CD14-positive monocyte (primary cell): Measurements from ENCODE around the gene TAF11L6. TPM values are rescaled to one million over a fixed set of nuclear protein-coding genes. Genes with fewer than 3 reads are reported as not detected.
"Not testable (repeated sequence)": the region's sequence is repeated elsewhere in the genome, so short reads cannot be mapped to it uniquely, and the experiment has no call there.

ENCODE experiments used
- DNase-seq, 3 donors: peaks; one replicate each; pipeline ENCODE4 v3.0.0-alpha.2; 2011 to 2022
- H2AFZ ChIP-seq: 2 replicates; pipeline ENCODE4 v1.6.0; 2012; ENCODE audit warnings: mild to moderate bottlenecking, low read depth, low read length, inconsistent platforms; ENCODE audit not compliant: insufficient read depth, poor library complexity, severe bottlenecking
- H3K27ac ChIP-seq, 2 donors: 1 replicate in 1 of 2; 2 replicates in 1 of 2; pipeline ENCODE4 v1.5.1; 2012 to 2013; ENCODE audit warnings: low read length in 2 of 2, control low read depth in 1 of 2, inconsistent platforms in 1 of 2, low read depth in 1 of 2, mild to moderate bottlenecking in 1 of 2
- H3K27me3 ChIP-seq, 2 donors: one replicate each; pipeline versions ENCODE4 v1.6.0 to v1.6.1; 2011 to 2013; ENCODE audit warnings: low read length in 2 of 2; ENCODE audit not compliant: control insufficient read depth in 2 of 2, insufficient read depth in 2 of 2
- H3K36me3 ChIP-seq, 2 donors: replicated peaks in 1 of 2; 1 replicate in 1 of 2; 2 replicates in 1 of 2; pipeline versions ENCODE4 v1.5.1 to v1.6.1; 2012 to 2013; ENCODE audit warnings: low read length in 2 of 2, control low read depth in 1 of 2, inconsistent platforms in 1 of 2, mild to moderate bottlenecking in 1 of 2; ENCODE audit not compliant: insufficient read depth in 2 of 2, control insufficient read depth in 1 of 2
- H3K4me1 ChIP-seq, 2 donors: 1 replicate in 1 of 2; 2 replicates in 1 of 2; pipeline versions ENCODE4 v1.5.1 to v1.6.1; 2012 to 2013; ENCODE audit warnings: low read length in 2 of 2, control low read depth in 1 of 2, inconsistent platforms in 1 of 2, mild to moderate bottlenecking in 1 of 2, moderate library complexity in 1 of 2; ENCODE audit not compliant: insufficient read depth in 2 of 2, control insufficient read depth in 1 of 2
- H3K4me2 ChIP-seq: replicated peaks from 2 replicates; pipeline ENCODE3; 2012; ENCODE audit warnings: low read length, moderate library complexity, mild to moderate bottlenecking; ENCODE audit not compliant: poor library complexity, severe bottlenecking; ENCODE audit errors: extremely low read depth
- H3K4me3 ChIP-seq, 3 experiments: fragments of 200-600 bp in 1 of 3; sonication (generic) in 1 of 3; replicated peaks in 1 of 3; 1 replicate in 2 of 3; 2 replicates in 1 of 3; pipeline ENCODE4 v1.5.1; 2011 to 2013; ENCODE audit warnings: low read length in 3 of 3, mild to moderate bottlenecking in 3 of 3, control low read depth in 2 of 3, low read depth in 2 of 3, inconsistent platforms in 1 of 3, moderate library complexity in 1 of 3
- H3K79me2 ChIP-seq: 2 replicates; pipeline ENCODE4 v1.6.0; 2012; ENCODE audit warnings: mild to moderate bottlenecking, control low read depth, inconsistent platforms, low read length, moderate library complexity; ENCODE audit not compliant: insufficient read depth
- H3K9ac ChIP-seq: 2 replicates; pipeline ENCODE4 v1.6.0; 2017; ENCODE audit warnings: low read length, mild to moderate bottlenecking; ENCODE audit not compliant: insufficient read depth, poor library complexity, severe bottlenecking
- H3K9me3 ChIP-seq, 2 donors: replicated peaks in 1 of 2; 1 replicate in 1 of 2; 2 replicates in 1 of 2; pipeline versions ENCODE4 v1.5.1 to v1.6.1; 2012 to 2013; ENCODE audit warnings: low read length in 2 of 2, control low read depth in 1 of 2; ENCODE audit not compliant: control insufficient read depth in 1 of 2, insufficient read depth in 1 of 2
- H4K20me1 ChIP-seq: 2 replicates; pipeline ENCODE4 v1.6.0; 2012; ENCODE audit warnings: mild to moderate bottlenecking, low read length, control low read depth, moderate library complexity; ENCODE audit not compliant: insufficient read depth
- H3K27ac Mint-ChIP-seq, 7 donors: one replicate each; pipeline ENCODE4 v1.8.0; 2020; ENCODE audit warnings: mild to moderate bottlenecking in 7 of 7, mixed read lengths in 7 of 7, moderate library complexity in 6 of 7, inconsistent platforms in 2 of 7
- H3K27me3 Mint-ChIP-seq, 3 donors: one replicate each; pipeline ENCODE4 v1.8.0; 2021 to 2022; ENCODE audit warnings: low read depth in 3 of 3, mild to moderate bottlenecking in 3 of 3, mixed read lengths in 3 of 3, moderate library complexity in 3 of 3, inconsistent platforms in 1 of 3
- H3K36me3 Mint-ChIP-seq, 2 donors: one replicate each; pipeline ENCODE4 v1.8.0; 2020; ENCODE audit warnings: mixed read lengths in 2 of 2, inconsistent platforms in 1 of 2, mild to moderate bottlenecking in 1 of 2
- H3K4me1 Mint-ChIP-seq: one replicate; pipeline ENCODE4 v1.8.0; 2020; ENCODE audit warnings: mild to moderate bottlenecking, mixed read lengths
- H3K4me3 Mint-ChIP-seq, 2 donors: one replicate each; pipeline ENCODE4 v1.8.0; 2020; ENCODE audit warnings: mild to moderate bottlenecking in 2 of 2, mixed read lengths in 2 of 2, moderate library complexity in 1 of 2
- H3K9me3 Mint-ChIP-seq, 7 donors: one replicate each; pipeline ENCODE4 v1.8.0; 2020 to 2022; ENCODE audit warnings: mixed read lengths in 7 of 7, mild to moderate bottlenecking in 6 of 7, moderate library complexity in 6 of 7, inconsistent platforms in 2 of 7
- WGBS: methylation state at CpG from one replicate; pipeline ENCODE4 v1.1.5; 2013; ENCODE audit warnings: missing lambda C conversion rate; ENCODE audit not compliant: insufficient coverage; 5-methylcytosine and 5-hydroxymethylcytosine counted together
- intact Hi-C, 2 donors: fragments of 100-400 bp; cut with micrococcal nuclease; formaldehyde crosslinking; loops; one replicate each; pipeline versions ENCODE4 v1.15.0 to v1.15.1; 2023
- polyA plus RNA-seq, 3 donors: library from polyadenylated mRNA; depleted of rRNA in 1 of 3; unstranded in 2 of 3; stranded (reverse) in 1 of 3; fragments of 300-500 nt in 2 of 3; fragments of >200 nt in 1 of 3; fragmentation: Illumina TruSeq in 2 of 3; gene quantifications; 1 replicate in 2 of 3; 2 replicates in 1 of 3; pipeline ENCODE4 v1.2.3, GENCODE V29; 2012 to 2021
- TF ChIP-seq, protein P1 (sequence below): fragments of 200-600 bp; IDR thresholded peaks from one replicate; pipeline ENCODE4 v1.8.0; 2022; ENCODE audit warnings: antibody characterized with exemption, mild to moderate bottlenecking

The TAF11L6 gene
- polyA plus RNA-seq, 3 donors: not detected

GRCh38 chr5:17487174-17487512 lies 41.3 kb upstream of the TAF11L6 start:
- no peaks in the 10 kb centered on the region for H3K36me3 Mint-ChIP-seq
- peaks cover 4 to 13% (median 6%) of the 10 kb centered on the region in 7 donors for H3K9me3 Mint-ChIP-seq
- H3K4me3 ChIP-seq: no peak overlapping the region
- H3K27me3 ChIP-seq: no peaks in the 10 kb centered on the region
- H3K9me3 ChIP-seq: peaks cover 0 to 12% of the 10 kb centered on the region in 2 donors
- TF ChIP-seq, protein P1, sequence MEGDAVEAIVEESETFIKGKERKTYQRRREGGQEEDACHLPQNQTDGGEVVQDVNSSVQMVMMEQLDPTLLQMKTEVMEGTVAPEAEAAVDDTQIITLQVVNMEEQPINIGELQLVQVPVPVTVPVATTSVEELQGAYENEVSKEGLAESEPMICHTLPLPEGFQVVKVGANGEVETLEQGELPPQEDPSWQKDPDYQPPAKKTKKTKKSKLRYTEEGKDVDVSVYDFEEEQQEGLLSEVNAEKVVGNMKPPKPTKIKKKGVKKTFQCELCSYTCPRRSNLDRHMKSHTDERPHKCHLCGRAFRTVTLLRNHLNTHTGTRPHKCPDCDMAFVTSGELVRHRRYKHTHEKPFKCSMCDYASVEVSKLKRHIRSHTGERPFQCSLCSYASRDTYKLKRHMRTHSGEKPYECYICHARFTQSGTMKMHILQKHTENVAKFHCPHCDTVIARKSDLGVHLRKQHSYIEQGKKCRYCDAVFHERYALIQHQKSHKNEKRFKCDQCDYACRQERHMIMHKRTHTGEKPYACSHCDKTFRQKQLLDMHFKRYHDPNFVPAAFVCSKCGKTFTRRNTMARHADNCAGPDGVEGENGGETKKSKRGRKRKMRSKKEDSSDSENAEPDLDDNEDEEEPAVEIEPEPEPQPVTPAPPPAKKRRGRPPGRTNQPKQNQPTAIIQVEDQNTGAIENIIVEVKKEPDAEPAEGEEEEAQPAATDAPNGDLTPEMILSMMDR: no peak
- DNase-seq: no peak
- H3K9ac ChIP-seq: no peak overlapping the region
- H3K4me1 Mint-ChIP-seq: peaks cover 12% of the 10 kb centered on the region
- H3K79me2 ChIP-seq: no peaks in the 10 kb centered on the region
- peaks cover 1 to 3% (median 2%) of the 10 kb centered on the region in 3 donors for H3K27me3 Mint-ChIP-seq
- intact Hi-C loops: no loop called here
- H4K20me1 ChIP-seq: no peaks in the 10 kb centered on the region
- H3K4me1 ChIP-seq: peaks cover 0 to 3% of the 10 kb centered on the region in 2 donors
- H3K27ac Mint-ChIP-seq: no peak overlapping the region
- H3K27ac ChIP-seq: no peak overlapping the region
- H3K36me3 ChIP-seq: no peaks in the 10 kb centered on the region
- H3K4me2 ChIP-seq: no peak overlapping the region
- H3K4me3 Mint-ChIP-seq: no peak overlapping the region
- WGBS: 100% methylated on average over 1 of the region's 1 CpG
- H2AFZ ChIP-seq: no peak overlapping the region

GRCh38 chr5:17491257-17491656 lies 37.2 kb upstream of the TAF11L6 start:
- H3K36me3 Mint-ChIP-seq, H3K4me1 ChIP-seq, H3K4me1 Mint-ChIP-seq, H3K27ac Mint-ChIP-seq, DNase-seq, H3K4me3 ChIP-seq, H3K4me3 Mint-ChIP-seq, H3K79me2 ChIP-seq, H4K20me1 ChIP-seq, H3K27ac ChIP-seq, H2AFZ ChIP-seq, intact Hi-C loops, H3K27me3 Mint-ChIP-seq, H3K4me2 ChIP-seq, H3K36me3 ChIP-seq, H3K9ac ChIP-seq, H3K27me3 ChIP-seq: not testable (repeated sequence)
- H3K9me3 ChIP-seq: peaks cover 0 to 17% of the 10 kb centered on the region in 2 donors
- peaks cover 7 to 15% (median 11%) of the 10 kb centered on the region in 7 donors for H3K9me3 Mint-ChIP-seq
- WGBS: 99% methylated on average over 20 of the region's 23 CpGs
